Stimulated activated CD8-positive, alpha-beta memory T cell treated with anti-CD3 and anti-CD28 coated beads, Interleukin-7, amount 100 ng/mL, for 4 hours (primary cell): Measurements from ENCODE around the gene BIVM.

Source experiments
- DNase-seq, 2 donors: peaks; one replicate each; pipeline ENCODE4 v3.0.0-alpha.2; 2020; ENCODE audit warnings: low read depth in 2 of 2

BIVM gene

DNA sequence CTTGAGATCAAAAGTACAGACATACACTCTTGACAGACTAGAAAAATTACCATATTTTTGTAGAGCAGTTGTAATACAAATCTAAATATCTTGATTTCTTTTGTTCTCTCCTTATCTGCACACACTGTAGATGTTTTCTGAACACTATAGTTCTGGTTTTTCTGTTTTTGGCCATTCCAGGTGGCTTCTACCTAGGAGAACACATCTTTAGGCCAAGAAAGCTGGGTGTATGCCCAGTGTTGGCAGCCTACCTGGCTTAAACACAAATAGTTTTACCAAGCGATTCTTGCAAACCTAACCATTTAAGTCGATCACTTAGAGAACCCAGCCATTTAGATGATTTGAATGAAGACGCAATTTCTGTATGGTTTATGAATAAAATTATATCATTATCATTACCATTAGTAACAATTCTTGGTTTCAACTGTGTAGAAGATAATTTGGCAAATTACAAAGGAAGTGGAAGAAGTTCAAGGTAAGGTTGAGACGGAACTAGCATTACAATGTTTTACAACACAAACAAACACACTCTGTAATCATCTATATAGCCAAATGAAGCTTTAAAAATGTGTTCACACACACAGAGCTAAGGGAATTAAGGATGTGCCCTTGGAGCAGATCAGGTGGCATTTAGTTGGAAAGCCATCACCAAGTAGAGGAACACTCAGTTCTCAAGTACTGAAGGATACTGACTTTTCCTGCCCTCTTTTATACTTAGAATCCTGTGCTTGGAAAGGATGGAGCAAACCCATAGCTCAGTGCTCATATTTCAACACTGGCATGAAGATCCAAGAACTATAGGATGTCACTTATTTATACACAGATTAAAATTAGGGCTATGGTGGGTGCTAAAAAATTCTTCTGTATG, 83.1 kb downstream of the BIVM start:
- no peak for DNase-seq
